ENCODE results near the gene CHSY1. TPM values are rescaled to one million over a fixed set of nuclear protein-coding genes. Genes with fewer than 3 reads are reported as not detected.

The CHSY1 gene
- total and polyA plus RNA-seq, 2 donors (not counting 1 experiment from before 2014, with no cell fraction given) = 4.7 to 20.3 TPM

DNA sequence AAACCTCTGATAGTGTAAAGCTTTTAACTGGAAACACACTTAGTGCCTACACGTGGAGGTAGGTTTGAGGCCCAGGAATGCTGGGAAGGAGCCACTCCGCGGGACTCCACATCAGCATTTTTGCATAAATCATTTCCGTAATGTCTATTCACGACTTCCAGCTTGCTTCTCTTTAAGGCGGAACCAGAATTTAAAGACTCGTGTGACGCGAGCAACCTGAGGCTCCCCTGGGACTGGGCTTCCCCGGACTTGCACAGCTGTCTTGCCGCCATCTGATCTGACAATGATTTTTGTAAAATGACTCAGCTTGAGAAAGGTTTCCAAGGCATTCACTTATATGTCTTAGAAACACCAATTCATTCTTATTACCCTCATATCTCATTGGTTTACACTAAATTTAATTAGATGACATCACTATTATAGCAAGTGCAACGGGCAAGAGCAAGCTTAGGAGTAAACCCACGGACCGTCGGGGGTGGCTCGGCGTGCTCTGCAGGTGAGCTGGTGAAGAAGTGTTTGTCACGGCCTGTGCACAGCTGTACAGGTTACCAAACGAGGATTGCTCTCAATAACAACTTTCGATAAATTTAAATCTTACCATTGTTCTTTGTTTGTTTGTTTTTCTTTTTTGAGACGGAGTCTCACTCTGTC is 95.2 kb downstream of the CHSY1 start:
- Histone ChIP-seq H3K79me2 (ENCODE audit: control insufficient read depth, insufficient read depth, low read length) (no peaks in the 10 kb centered on the region), H3K4me2 (replicated peaks; ENCODE audit: low read depth, low read length, poor library complexity, severe bottlenecking) (peak overlapping the region; percentile 45), H3K36me3 (replicated peaks in 1 of 2; ENCODE audit: control extremely low read depth in 1 of 2, control insufficient read depth in 1 of 2, extremely low read depth in 1 of 2, insufficient read depth in 2 of 2, low read length in 1 of 2) (no peaks in the 10 kb centered on the region), H3K4me1 (ENCODE audit: control insufficient read depth in 2 of 2, insufficient read depth in 2 of 2, low read length in 2 of 2) (peaks cover 4 to 16% of the 10 kb centered on the region in 2 donors), H4K20me1 (ENCODE audit: control insufficient read depth, insufficient read depth, low read length, poor library complexity, severe bottlenecking) (no peaks in the 10 kb centered on the region), H3K9me3 (ENCODE audit: control extremely low read depth in 1 of 3, control insufficient read depth in 2 of 3, insufficient read depth in 1 of 3, low read length in 2 of 3) (peaks cover 0 to 5% (median 0%) of the 10 kb centered on the region in 3 donors), H3K4me3 (ENCODE audit: control extremely low read depth in 1 of 5, extremely low read depth in 1 of 5, insufficient read depth in 1 of 5, low read depth in 2 of 5, low read length in 4 of 5) (peak overlapping the region in 1 of 5 experiments; percentile 14), H3K9ac (ENCODE audit: low read length) (no peak overlapping the region), H2AFZ (ENCODE audit: insufficient read depth, low read depth, low read length, poor library complexity, severe bottlenecking) (no peak overlapping the region), H3K27me3 (replicated peaks in 1 of 4; ENCODE audit: control extremely low read depth in 1 of 4, control insufficient read depth in 3 of 4, insufficient read depth in 4 of 4, low read length in 3 of 4) (no peaks in the 10 kb centered on the region), H3K27ac (ENCODE audit: low read length in 2 of 2) (no peak overlapping the region)
- H3K4me3 Mint-ChIP-seq = peak overlapping the region; percentile 20
- no peak overlapping the region for H3K27ac Mint-ChIP-seq
- ChIA-PET POLR2A (no interaction called here), CTCF (interaction anchor here (0.9 to 2.3 kb wide), 2 partner anchors 9 to 95 kb away, joined by 3 to 8 read pairs; partner anchors contain the start of gene CHSY1)
- H3K4me1 Mint-ChIP-seq = peaks cover 17% of the 10 kb centered on the region
- ATAC-seq (ENCODE audit: low read depth) = peak; percentile 94
- peak; percentile 88 for DNase-seq
- WGBS (ENCODE audit: insufficient coverage) = 49% methylated on average over 13 of the region's 21 CpGs
- TF ChIP-seq, protein P1, sequence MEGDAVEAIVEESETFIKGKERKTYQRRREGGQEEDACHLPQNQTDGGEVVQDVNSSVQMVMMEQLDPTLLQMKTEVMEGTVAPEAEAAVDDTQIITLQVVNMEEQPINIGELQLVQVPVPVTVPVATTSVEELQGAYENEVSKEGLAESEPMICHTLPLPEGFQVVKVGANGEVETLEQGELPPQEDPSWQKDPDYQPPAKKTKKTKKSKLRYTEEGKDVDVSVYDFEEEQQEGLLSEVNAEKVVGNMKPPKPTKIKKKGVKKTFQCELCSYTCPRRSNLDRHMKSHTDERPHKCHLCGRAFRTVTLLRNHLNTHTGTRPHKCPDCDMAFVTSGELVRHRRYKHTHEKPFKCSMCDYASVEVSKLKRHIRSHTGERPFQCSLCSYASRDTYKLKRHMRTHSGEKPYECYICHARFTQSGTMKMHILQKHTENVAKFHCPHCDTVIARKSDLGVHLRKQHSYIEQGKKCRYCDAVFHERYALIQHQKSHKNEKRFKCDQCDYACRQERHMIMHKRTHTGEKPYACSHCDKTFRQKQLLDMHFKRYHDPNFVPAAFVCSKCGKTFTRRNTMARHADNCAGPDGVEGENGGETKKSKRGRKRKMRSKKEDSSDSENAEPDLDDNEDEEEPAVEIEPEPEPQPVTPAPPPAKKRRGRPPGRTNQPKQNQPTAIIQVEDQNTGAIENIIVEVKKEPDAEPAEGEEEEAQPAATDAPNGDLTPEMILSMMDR (IDR thresholded peaks at IDR 0.05) = no peak
- TF ChIP-seq EZH2 (IDR thresholded peaks at IDR 0.05; ENCODE audit: borderline replicate concordance, insufficient read depth, low read depth, low read length, poor library complexity, severe bottlenecking) = no peak
- H3K9me3 Mint-ChIP-seq (ENCODE audit: insufficient read depth) = no peaks in the 10 kb centered on the region
- intact Hi-C loops (cut with micrococcal nuclease) = loop anchor here (2.0 kb wide), 1 partner anchor 30 kb away; no protein-coding TSS in a partner anchor
- H3K27me3 Mint-ChIP-seq = no peaks in the 10 kb centered on the region

DNA sequence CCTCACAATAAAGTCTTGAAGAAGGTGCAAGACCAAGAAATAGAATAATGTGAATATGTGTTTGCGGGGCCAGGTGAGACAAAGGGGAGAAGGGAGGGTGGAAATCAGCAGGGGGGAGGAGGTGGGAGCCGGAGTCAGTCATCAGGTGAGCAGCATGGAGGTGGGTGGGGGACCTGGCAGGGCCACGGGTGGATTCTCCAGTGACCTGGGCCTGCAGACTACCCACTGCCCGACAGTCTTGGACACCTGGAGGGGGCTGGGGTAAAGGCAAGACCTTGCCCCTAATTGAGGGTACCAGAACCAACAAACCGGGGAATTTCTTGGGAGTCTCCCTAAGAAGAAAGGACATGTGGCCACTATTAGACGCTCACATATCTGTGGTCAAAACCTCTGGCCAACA is 95.8 kb downstream of the CHSY1 start:
- no peak for ATAC-seq (ENCODE audit: low read depth)
- Histone ChIP-seq H3K36me3 (replicated peaks in 1 of 2; ENCODE audit: control extremely low read depth in 1 of 2, control insufficient read depth in 1 of 2, extremely low read depth in 1 of 2, insufficient read depth in 2 of 2, low read length in 1 of 2) (no peaks in the 10 kb centered on the region), H3K4me3 (ENCODE audit: control extremely low read depth in 1 of 5, extremely low read depth in 1 of 5, insufficient read depth in 1 of 5, low read depth in 2 of 5, low read length in 4 of 5) (peak overlapping the region in 1 of 5 experiments; percentile 14), H4K20me1 (ENCODE audit: control insufficient read depth, insufficient read depth, low read length, poor library complexity, severe bottlenecking) (no peaks in the 10 kb centered on the region), H3K4me2 (replicated peaks; ENCODE audit: low read depth, low read length, poor library complexity, severe bottlenecking) (peak overlapping the region; percentile 45), H3K79me2 (ENCODE audit: control insufficient read depth, insufficient read depth, low read length) (no peaks in the 10 kb centered on the region), H3K9ac (ENCODE audit: low read length) (no peak overlapping the region), H3K9me3 (ENCODE audit: control extremely low read depth in 1 of 3, control insufficient read depth in 2 of 3, insufficient read depth in 1 of 3, low read length in 2 of 3) (peaks cover 0 to 5% (median 0%) of the 10 kb centered on the region in 3 donors), H2AFZ (ENCODE audit: insufficient read depth, low read depth, low read length, poor library complexity, severe bottlenecking) (no peak overlapping the region), H3K27me3 (replicated peaks in 1 of 4; ENCODE audit: control extremely low read depth in 1 of 4, control insufficient read depth in 3 of 4, insufficient read depth in 4 of 4, low read length in 3 of 4) (no peaks in the 10 kb centered on the region), H3K4me1 (ENCODE audit: control insufficient read depth in 2 of 2, insufficient read depth in 2 of 2, low read length in 2 of 2) (peaks cover 10 to 22% of the 10 kb centered on the region in 2 donors), H3K27ac (ENCODE audit: low read length in 2 of 2) (no peak overlapping the region)
- DNase-seq = no peak
- 87% methylated on average over 5 of the region's 6 CpGs for WGBS (ENCODE audit: insufficient coverage)
- ChIA-PET POLR2A (no interaction called here), CTCF (interaction anchor here (0.9 to 2.3 kb wide), 2 partner anchors 10 to 96 kb away, joined by 3 to 8 read pairs; partner anchors contain the start of gene CHSY1)
- Mint-ChIP-seq H3K4me3 (peak overlapping the region; percentile 20), H3K9me3 (ENCODE audit: insufficient read depth) (no peaks in the 10 kb centered on the region), H3K27ac (no peak overlapping the region), H3K27me3 (no peaks in the 10 kb centered on the region), H3K4me1 (peaks cover 22% of the 10 kb centered on the region)
- TF ChIP-seq, protein P1 (IDR thresholded peaks at IDR 0.05) = no peak
- TF ChIP-seq EZH2 (IDR thresholded peaks at IDR 0.05; ENCODE audit: borderline replicate concordance, insufficient read depth, low read depth, low read length, poor library complexity, severe bottlenecking) = no peak
- intact Hi-C loops (cut with micrococcal nuclease) = loop anchor here (2.0 kb wide), 1 partner anchor 29 kb away; no protein-coding TSS in a partner anchor
